H54 (cell line): ENCODE measurements around the gene RBM17.

Experiments
- DNase-seq: peaks from one replicate; pipeline ENCODE4 v3.0.0; 2011; ENCODE audit warnings: low spot score, mixed read lengths; ENCODE audit not compliant: insufficient read length
- FAIRE-seq: peaks from 3 replicates; lab custom pipeline; 2011; peaks lifted over from hg19 to GRCh38; lab: Jason Lieb, UNC
- POLR2A ChIP-seq: IDR thresholded peaks from 2 replicates; pipeline ENCODE4 v1.6.1; 2011; ENCODE audit warnings: low read depth, mild to moderate bottlenecking, low read length

Gene RBM17

GRCh38 chr10:6080417-6080973 lies 8.3 kb upstream of the RBM17 start:
- FAIRE-seq (no peak), DNase-seq (no peak)
- no peak for TF ChIP-seq POLR2A

- no peak for TF ChIP-seq POLR2A
- FAIRE-seq, result no peak
Measured at GRCh38 chr10:6082496-6083395, 6.1 kb upstream of the RBM17 start.

GRCh38 chr10:6083523-6084475 lies 5.0 kb upstream of the RBM17 start:
- FAIRE-seq (no peak), DNase-seq (no peak)
- TF ChIP-seq POLR2A, result no peak

More at GRCh38 chr10:6082496-6083395, 6.1 kb upstream of the RBM17 start:
- DNase-seq, result no peak

- peak; percentile 55 for DNase-seq
- TF ChIP-seq POLR2A, result no peak
- no peak for FAIRE-seq
Measured at GRCh38 chr10:6086375-6087233, 2.2 kb upstream of the RBM17 start.

- no peak for FAIRE-seq
- no peak for TF ChIP-seq POLR2A
- DNase-seq, result peak; percentile 5
Measured at GRCh38 chr10:6089334-6090219, 743 bp downstream of the RBM17 start.

- TF ChIP-seq POLR2A, result no peak
Measured at GRCh38 chr10:6091630-6092029, 2.8 kb downstream of the RBM17 start.

GRCh38 chr10:6092731-6093130 lies 3.9 kb downstream of the RBM17 start:
- TF ChIP-seq POLR2A, result no peak
- FAIRE-seq (no peak), DNase-seq (no peak)

More at GRCh38 chr10:6091630-6092029, 2.8 kb downstream of the RBM17 start:
- DNase-seq, result no peak
- FAIRE-seq, result no peak

GRCh38 chr10:6095810-6096570 lies 7.2 kb downstream of the RBM17 start:
- FAIRE-seq (no peak), DNase-seq (no peak)
- no peak for TF ChIP-seq POLR2A

GRCh38 chr10:6097063-6097462 lies 8.2 kb downstream of the RBM17 start:
- TF ChIP-seq POLR2A, result no peak
- FAIRE-seq (no peak), DNase-seq (no peak)

GRCh38 chr10:6098156-6098555 lies 9.3 kb downstream of the RBM17 start:
- TF ChIP-seq POLR2A, result no peak
- DNase-seq, result no peak
- no peak for FAIRE-seq

- no peak for FAIRE-seq
- TF ChIP-seq POLR2A, result no peak
- no peak for DNase-seq
Measured at GRCh38 chr10:6100370-6100769, 11.5 kb downstream of the RBM17 start.
